AG09319 (cell line): Measurements from ENCODE around the gene VPREB3.

Experiments used
- DNase-seq: peaks from one replicate; pipeline ENCODE4 v3.0.0-alpha.2; 2010; ENCODE audit warnings: low read depth; ENCODE audit errors: extremely low read depth
- TF ChIP-seq, protein P1 (sequence below): IDR thresholded peaks from 2 replicates; pipeline ENCODE4 v1.5.1; 2011; ENCODE audit warnings: low read depth, mild to moderate bottlenecking, inconsistent platforms, low read length, moderate library complexity

The VPREB3 gene

DNA sequence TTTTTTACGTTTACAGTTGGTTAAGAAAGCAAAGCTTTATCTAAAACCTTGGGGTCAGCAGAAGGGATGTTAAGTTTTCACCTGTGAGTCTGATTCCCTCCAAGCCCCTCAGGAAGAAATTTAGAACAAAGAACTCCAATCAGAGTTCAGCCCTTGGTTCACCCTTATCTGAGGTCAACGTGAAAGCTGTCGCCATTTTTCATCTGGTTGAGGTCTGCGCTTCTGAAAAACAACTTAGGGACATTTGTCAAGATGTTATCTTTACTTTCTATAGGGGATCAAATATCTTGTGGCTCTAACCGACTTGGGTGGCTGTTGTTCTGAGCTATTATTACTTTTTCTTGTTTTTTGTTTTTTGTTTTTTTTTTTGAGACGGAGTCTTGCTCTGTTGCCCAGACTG lies 33.4 kb downstream of the VPREB3 start:
- DNase-seq, result no peak
- TF ChIP-seq, protein P1, sequence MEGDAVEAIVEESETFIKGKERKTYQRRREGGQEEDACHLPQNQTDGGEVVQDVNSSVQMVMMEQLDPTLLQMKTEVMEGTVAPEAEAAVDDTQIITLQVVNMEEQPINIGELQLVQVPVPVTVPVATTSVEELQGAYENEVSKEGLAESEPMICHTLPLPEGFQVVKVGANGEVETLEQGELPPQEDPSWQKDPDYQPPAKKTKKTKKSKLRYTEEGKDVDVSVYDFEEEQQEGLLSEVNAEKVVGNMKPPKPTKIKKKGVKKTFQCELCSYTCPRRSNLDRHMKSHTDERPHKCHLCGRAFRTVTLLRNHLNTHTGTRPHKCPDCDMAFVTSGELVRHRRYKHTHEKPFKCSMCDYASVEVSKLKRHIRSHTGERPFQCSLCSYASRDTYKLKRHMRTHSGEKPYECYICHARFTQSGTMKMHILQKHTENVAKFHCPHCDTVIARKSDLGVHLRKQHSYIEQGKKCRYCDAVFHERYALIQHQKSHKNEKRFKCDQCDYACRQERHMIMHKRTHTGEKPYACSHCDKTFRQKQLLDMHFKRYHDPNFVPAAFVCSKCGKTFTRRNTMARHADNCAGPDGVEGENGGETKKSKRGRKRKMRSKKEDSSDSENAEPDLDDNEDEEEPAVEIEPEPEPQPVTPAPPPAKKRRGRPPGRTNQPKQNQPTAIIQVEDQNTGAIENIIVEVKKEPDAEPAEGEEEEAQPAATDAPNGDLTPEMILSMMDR, result no peak

DNA sequence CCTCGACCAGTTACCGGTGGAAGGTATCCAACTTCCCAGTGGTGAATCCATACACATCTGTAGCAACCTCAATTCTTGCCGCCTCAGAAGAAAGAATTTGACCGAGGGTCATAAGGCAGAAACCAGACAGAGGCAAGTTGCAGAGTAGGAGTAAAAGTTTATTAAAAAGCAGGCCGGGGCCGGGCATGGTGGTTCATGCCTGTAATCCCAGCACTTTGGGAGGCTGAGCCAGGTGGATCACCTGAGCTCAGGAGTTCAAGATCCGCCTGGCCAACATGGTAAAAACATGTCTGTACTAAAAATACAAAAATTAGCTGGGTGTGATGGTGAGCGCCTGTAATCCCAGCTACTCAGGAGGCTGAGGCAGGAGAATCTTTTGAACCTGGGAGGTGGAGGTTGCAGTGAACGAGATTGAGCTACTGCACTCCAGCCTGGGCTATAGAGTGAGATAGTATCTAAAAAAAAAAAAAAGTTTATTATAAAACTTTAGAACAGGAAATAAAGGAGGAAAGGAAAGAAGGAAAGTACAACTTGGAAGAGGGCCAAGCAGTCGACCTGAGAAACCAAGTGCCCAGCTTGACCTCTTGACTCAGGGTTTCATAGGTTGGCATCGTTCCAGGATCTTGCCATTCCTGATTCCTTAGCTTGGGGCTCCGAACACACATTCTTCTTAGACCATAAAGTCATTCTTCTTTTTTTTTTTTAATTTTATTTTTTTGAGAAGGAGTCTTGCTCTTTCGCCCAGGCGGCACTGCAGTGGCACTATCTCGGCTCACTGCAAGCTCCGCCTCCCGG lies 35.7 kb downstream of the VPREB3 start:
- no peak for DNase-seq
- TF ChIP-seq, protein P1, result no peak

DNA sequence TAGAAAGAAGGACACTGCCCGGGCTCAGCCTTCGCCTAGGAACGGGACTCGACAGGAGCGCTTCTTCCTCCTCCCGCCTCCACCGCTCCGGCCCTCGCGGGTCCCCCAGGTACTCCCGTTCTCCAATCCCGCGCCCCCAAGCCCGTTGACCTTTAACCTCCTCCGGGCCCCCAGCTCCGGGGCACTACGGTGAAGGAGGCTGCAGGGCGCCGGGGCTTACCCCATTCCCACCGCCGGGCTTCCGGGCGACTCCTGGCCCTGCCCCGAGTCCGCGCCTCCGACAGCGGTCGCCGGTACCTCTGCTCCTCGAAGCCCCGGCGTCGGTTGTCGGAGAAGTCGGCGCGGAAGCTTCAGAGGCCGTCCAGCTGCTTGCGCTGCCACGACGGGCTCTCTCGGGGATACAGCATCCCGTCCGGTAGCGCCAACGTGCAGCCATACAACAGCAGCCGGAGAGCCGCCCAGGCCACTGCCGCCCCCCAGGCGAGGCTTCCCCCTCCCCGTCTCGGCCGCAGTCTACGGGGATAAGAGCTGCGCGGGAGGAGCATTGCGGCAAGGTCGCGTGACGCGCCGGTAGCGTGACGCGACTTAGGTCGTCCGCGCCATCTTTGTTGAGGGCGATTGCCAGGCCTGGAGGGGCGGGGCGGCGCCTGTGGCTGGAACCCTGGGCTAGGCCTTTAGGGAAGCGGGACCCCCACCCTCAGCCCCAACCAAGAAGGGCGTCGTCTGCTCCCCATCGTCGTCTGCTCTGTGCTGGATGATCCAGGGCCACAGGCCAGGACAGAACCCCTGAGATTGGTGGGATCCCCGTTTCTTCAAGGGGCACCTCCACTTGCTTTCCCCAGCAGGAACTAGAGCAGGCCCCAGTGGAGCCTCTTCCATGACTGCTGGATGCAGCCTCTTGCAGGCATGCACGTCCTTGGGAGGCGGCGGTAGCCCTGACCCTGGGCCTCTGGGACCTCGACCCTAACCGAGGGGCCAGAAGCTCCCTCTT lies 37.1 kb downstream of the VPREB3 start:
- TF ChIP-seq, protein P1, result no peak
- DNase-seq, result peak; percentile 61

DNA sequence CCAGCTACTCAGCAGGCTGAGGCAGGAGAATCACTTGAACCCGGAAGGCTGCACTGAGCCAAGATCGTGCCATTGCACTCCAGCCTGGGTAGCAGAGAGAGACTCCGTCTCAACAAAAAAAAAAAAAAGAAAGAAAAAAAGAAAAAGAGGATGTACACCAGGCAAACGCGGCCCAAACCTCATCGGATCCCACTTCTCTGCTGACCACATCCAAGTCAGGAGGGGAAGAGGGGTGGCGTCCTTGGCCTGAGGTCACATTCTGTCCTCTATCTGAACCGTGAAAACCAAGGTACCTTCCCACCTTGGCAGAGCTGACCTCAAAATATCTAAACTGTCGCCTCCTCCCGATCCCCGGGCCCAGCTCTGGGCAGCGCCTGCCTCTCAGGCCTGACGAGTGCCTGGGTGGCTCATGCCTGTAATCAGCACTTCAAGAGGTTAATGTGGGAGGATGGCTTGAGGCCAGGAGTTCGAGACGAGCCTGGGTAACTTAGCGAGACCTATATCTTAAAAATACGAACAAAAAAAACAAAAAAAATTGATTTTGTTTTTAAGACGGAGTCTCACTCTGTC lies 38.3 kb downstream of the VPREB3 start:
- no peak for DNase-seq
- TF ChIP-seq, protein P1, result no peak

DNA sequence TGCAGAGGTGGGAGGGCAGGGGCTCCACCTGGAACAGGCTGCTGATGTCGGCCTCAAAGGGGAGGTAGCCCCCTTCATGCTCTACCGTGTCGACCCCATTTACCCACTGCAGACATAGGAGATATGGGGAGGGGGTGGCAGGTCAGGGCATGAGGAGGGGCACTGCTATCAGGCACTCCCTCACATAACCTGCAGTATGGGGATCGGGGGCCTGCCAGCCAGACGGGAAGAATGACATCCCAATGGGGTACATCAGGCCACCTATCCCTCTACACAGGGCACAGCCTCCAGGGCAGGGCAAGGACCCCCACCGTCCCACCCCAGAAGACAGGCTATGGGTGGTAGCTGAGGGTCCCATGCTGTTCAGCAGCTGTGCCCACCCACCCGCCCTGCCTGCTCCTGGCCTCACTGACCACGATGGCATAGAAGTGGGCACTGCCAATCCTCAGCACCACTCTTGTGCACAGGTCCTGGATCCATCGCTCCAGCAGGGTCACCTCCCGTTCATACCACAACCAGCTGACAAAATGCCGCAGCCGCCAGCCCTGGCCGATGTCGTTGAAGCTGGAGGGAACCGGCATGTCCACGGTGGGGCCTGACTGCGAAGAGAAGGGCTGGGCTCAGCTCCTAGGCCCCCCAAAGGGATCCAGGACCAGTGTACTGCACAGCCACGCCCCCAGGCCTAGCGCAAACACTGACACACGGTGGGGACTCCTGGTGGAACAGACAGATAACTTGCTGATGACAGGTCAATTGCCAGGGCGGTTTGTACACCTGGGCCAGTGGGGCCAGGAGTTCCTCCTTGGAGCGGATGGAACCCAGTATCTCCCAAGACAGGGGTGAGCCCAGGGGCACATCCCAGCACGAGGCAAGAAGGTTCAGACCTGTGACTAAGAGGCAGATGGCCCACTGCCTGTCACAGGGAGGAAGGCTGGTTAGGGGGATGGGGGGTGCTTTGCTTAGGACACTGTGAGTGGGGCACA lies 39.3 kb downstream of the VPREB3 start:
- TF ChIP-seq, protein P1, result no peak
- DNase-seq, result no peak

DNA sequence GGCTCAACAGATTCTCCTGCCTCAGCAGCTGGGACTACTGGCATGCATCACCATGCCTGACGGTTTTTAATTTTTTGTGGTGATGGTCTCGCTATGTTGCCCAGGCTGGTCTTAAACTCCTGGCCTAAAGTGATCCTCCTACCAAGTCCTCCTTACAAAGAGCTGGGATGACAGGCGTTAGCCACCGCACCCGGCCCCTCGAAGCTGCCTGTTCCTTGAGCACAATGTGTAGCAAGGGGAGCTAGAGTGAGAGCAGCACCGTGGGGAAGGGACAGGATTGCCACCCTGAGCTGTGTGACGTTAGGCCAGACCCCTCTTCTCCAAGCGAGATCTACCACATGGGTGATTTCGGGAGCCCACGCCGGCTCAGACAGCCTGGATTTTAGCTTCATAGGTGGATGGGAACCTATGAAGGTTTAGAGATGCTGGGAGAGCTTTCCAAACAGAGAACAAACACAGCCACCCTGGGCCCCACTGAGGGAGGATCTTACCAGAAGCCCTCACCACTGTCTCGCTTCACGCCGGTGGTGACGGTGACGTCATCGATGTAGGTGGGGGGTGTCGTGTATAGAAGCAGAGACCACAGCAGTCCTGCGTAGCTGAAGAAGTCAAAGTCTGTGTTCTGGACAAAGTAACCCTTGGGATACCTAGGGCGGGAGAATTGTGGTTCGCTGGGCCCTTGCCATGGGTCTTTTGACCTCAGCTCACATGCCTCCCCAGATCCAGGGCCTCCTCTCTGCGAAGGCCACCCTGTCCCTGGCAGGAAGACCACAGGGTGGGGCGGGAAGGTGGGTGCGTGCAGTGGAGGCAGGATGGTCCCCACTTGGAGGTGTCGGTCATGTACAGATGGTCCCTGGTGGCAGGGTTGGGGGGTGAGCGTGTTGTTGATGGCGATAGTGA lies 40.3 kb downstream of the VPREB3 start:
- TF ChIP-seq, protein P1, result no peak
- DNase-seq, result no peak
